Measurements from ENCODE around the gene PAK5. TPM values are rescaled to one million over a fixed set of nuclear protein-coding genes. Genes with fewer than 3 reads are reported as not detected.

Gene PAK5
- not detected for polyA plus RNA-seq (2013)

DNA sequence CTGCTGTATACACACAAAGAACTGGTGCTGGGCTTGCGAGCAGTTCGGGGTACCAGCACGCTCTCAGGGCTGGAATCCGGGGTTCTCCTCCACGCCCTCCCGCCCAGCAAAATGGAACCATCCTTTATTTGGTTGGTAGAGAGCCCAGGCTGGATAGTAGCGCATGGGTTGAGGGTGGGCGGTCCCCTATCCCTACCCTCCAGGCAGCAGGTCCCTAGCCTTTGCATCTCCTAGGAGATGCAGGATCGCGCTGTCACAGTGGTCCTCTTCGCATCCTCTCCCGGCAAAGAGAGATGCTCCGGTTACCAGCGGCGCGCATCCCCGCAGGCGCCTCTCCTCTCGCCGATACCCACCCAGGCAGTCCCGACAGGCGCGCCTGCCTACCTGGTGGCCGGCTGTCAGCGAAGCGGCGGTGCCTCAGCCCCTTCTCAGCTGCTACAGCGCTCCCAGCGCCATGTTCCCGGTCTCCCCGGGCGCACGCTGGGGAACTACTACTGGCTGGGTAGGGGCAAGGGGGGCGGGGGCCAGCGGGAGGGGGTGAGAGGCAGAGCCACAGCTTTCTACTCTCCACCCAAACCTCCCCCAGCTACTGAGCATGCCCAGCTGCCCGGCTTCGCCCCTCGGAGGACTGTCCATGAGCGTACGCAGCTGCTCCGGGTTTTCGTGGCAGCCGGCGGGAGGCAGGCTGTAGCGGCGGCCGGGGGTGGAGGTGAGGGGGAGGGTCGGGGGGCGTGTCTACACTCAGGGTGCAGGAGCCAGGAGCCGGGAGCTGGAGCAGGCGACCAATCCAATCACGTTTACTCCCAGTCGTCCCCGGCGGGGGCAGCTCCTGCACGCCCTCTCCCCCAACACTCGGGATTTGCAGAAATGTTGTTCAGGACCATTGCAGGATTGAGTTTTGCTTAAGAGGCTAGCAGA, at the start of gene PAK5:
Gene PAK5 (minus strand): TSS at position 699 of the 918 bp plus-strand sequence. CDS start 194,748 bp downstream, outside the sequence.
- H3K27me3 ChIP-seq (replicated peaks in 2 of 5; ENCODE audit: control insufficient read depth in 4 of 5, insufficient read depth in 5 of 5, low read length in 4 of 5): peaks cover 19 to 53% (median 26%) of the 10 kb centered on the region in 5 experiments
- ChIA-PET POLR2A (no interaction called here), CTCF (no interaction called here)
- peaks cover 0 to 4% (median 0%) of the 10 kb centered on the region in 5 experiments for H3K9me3 ChIP-seq (ENCODE audit: control extremely low read depth in 1 of 5, control insufficient read depth in 4 of 5, insufficient read depth in 2 of 5, low read depth in 1 of 5, low read length in 4 of 5)
- H3K4me1 ChIP-seq (ENCODE audit: control extremely low read depth in 1 of 4, control insufficient read depth in 4 of 4, insufficient read depth in 4 of 4, low read length in 3 of 4): peaks cover 0 to 9% (median 3%) of the 10 kb centered on the region in 4 experiments
- peak within 1 kb of the TSS in 4 of 7 experiments; percentile 16 to 63 (median 44) for H3K4me3 ChIP-seq (ENCODE audit: control insufficient read depth in 1 of 7, extremely low read depth in 1 of 7, insufficient read depth in 4 of 7, low read depth in 2 of 7, low read length in 6 of 7)
- WGBS (ENCODE audit: insufficient coverage): under 1% methylated on average over 27 of the region's 57 CpGs
- no peak within 1 kb of the TSS for H3K27ac ChIP-seq (ENCODE audit: insufficient read depth in 1 of 2, low read depth in 1 of 2, low read length in 2 of 2, poor library complexity in 1 of 2, severe bottlenecking in 2 of 2)
- H3K36me3 ChIP-seq (ENCODE audit: control insufficient read depth in 4 of 4, insufficient read depth in 4 of 4, low read length in 3 of 4): no peaks in the 10 kb centered on the region
- DNase-seq: peak; percentile 7 to 32 (median 29)

- Histone ChIP-seq H3K4me3 (ENCODE audit: control insufficient read depth in 1 of 7, extremely low read depth in 1 of 7, insufficient read depth in 4 of 7, low read depth in 2 of 7, low read length in 6 of 7) (no peak overlapping the region), H3K36me3 (ENCODE audit: control insufficient read depth in 4 of 4, insufficient read depth in 4 of 4, low read length in 3 of 4) (no peaks in the 10 kb centered on the region), H3K9me3 (ENCODE audit: control extremely low read depth in 1 of 5, control insufficient read depth in 4 of 5, insufficient read depth in 2 of 5, low read depth in 1 of 5, low read length in 4 of 5) (no peaks in the 10 kb centered on the region), H3K27ac (ENCODE audit: insufficient read depth in 1 of 2, low read depth in 1 of 2, low read length in 2 of 2, poor library complexity in 1 of 2, severe bottlenecking in 2 of 2) (no peak overlapping the region), H3K4me1 (ENCODE audit: control extremely low read depth in 1 of 4, control insufficient read depth in 4 of 4, insufficient read depth in 4 of 4, low read length in 3 of 4) (no peaks in the 10 kb centered on the region), H3K27me3 (replicated peaks in 2 of 5; ENCODE audit: control insufficient read depth in 4 of 5, insufficient read depth in 5 of 5, low read length in 4 of 5) (peaks cover 0 to 4% (median 2%) of the 10 kb centered on the region in 5 experiments)
- ChIA-PET CTCF (no interaction called here), POLR2A (no interaction called here)
- no peak for DNase-seq
Observed at GRCh38 chr20:9887706-9888105, 48.8 kb upstream of the PAK5 start.

DNA sequence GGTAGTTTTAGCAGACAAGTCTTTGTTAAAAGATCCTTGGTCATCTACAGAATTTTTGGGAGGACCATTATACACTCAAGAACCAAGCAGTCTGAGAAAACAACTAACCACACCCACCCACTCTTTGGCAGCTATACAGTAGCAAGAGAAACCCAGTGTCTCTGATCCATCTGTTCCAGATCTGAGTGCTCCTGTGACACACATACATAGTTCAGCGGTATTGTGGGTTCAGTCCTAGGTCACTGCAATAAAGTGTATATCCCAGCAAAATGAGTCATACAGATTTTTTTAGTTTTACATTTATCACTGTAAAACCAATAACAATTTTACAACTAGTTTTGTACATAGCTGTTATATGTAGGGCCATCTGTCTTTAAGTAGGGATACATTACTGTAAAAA, 47.4 kb upstream of the PAK5 start:
- CTCF ChIA-PET: no interaction called here
- Histone ChIP-seq H3K9me3 (ENCODE audit: control extremely low read depth in 1 of 5, control insufficient read depth in 4 of 5, insufficient read depth in 2 of 5, low read depth in 1 of 5, low read length in 4 of 5) (no peaks in the 10 kb centered on the region), H3K36me3 (ENCODE audit: control insufficient read depth in 4 of 4, insufficient read depth in 4 of 4, low read length in 3 of 4) (no peaks in the 10 kb centered on the region), H3K27ac (ENCODE audit: insufficient read depth in 1 of 2, low read depth in 1 of 2, low read length in 2 of 2, poor library complexity in 1 of 2, severe bottlenecking in 2 of 2) (no peak overlapping the region), H3K4me1 (ENCODE audit: control extremely low read depth in 1 of 4, control insufficient read depth in 4 of 4, insufficient read depth in 4 of 4, low read length in 3 of 4) (no peaks in the 10 kb centered on the region), H3K4me3 (ENCODE audit: control insufficient read depth in 1 of 7, extremely low read depth in 1 of 7, insufficient read depth in 4 of 7, low read depth in 2 of 7, low read length in 6 of 7) (no peak overlapping the region), H3K27me3 (replicated peaks in 2 of 5; ENCODE audit: control insufficient read depth in 4 of 5, insufficient read depth in 5 of 5, low read length in 4 of 5) (peaks cover 0 to 4% (median 2%) of the 10 kb centered on the region in 5 experiments)
- POLR2A ChIA-PET: no interaction called here
- no peak for DNase-seq
- WGBS (ENCODE audit: insufficient coverage): no CpG with 5 or more reads among the region's 1 CpG

DNA sequence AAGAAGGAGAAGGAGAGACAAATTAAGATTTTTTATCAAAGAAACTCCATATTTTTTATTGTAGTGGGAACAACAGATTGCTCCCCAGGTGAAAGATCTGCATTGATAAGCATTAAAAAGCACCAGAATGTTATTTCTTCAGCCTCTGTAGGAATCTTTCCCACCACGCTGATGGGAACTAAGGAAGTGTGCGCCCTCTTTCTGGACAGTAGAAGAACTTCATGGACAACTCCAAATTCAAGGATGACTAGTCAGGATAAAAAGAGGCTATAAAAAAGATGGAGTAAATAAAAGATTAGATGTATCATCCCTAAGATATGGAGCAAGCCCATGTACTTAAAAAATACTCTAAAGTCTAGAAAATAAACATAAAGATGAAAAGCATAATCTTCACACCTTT, 45.8 kb upstream of the PAK5 start:
- DNase-seq: no peak
- no peaks in the 10 kb centered on the region for H3K4me1 ChIP-seq (ENCODE audit: control extremely low read depth in 1 of 4, control insufficient read depth in 4 of 4, insufficient read depth in 4 of 4, low read length in 3 of 4)
- WGBS (ENCODE audit: insufficient coverage): 100% methylated on average over 1 of the region's 2 CpGs
- H3K36me3 ChIP-seq (ENCODE audit: control insufficient read depth in 4 of 4, insufficient read depth in 4 of 4, low read length in 3 of 4): no peaks in the 10 kb centered on the region
- no peaks in the 10 kb centered on the region for H3K9me3 ChIP-seq (ENCODE audit: control extremely low read depth in 1 of 5, control insufficient read depth in 4 of 5, insufficient read depth in 2 of 5, low read depth in 1 of 5, low read length in 4 of 5)
- ChIA-PET CTCF (interaction anchor here (0.6 kb wide), 1 partner anchor 577 kb away, joined by 4 read pairs; no protein-coding TSS in a partner anchor), POLR2A (no interaction called here)
- H3K27ac ChIP-seq (ENCODE audit: insufficient read depth in 1 of 2, low read depth in 1 of 2, low read length in 2 of 2, poor library complexity in 1 of 2, severe bottlenecking in 2 of 2): no peak overlapping the region
- peaks cover 0 to 4% (median 2%) of the 10 kb centered on the region in 5 experiments for H3K27me3 ChIP-seq (replicated peaks in 2 of 5; ENCODE audit: control insufficient read depth in 4 of 5, insufficient read depth in 5 of 5, low read length in 4 of 5)
- no peak overlapping the region for H3K4me3 ChIP-seq (ENCODE audit: control insufficient read depth in 1 of 7, extremely low read depth in 1 of 7, insufficient read depth in 4 of 7, low read depth in 2 of 7, low read length in 6 of 7)

DNA sequence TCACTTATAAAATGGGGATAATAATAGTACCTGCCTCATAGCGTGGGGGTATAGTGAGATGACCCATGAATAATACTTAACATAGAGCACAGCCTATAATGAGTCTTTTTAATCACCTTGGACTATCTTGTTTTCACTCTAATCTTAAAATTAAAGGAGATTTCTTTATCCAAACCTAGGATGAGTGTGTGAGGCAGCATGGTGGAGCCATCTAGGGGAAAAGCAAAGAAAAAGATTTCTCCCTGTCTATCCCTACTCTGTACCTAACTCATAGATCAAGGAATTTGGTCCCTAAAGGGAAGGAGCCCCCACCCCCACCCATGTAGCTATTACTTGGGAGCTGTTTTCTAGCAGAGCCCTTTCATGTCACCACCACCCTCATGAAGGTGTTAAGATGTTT, 45.2 kb upstream of the PAK5 start:
- ChIA-PET CTCF (interaction anchor here (0.6 to 0.7 kb wide), 2 partner anchors 14 to 577 kb away, joined by 3 to 4 read pairs; no protein-coding TSS in a partner anchor), POLR2A (no interaction called here)
- DNase-seq: no peak
- no peaks in the 10 kb centered on the region for H3K4me1 ChIP-seq (ENCODE audit: control extremely low read depth in 1 of 4, control insufficient read depth in 4 of 4, insufficient read depth in 4 of 4, low read length in 3 of 4)
- H3K27ac ChIP-seq (ENCODE audit: insufficient read depth in 1 of 2, low read depth in 1 of 2, low read length in 2 of 2, poor library complexity in 1 of 2, severe bottlenecking in 2 of 2): no peak overlapping the region
- no CpG with 5 or more reads among the region's 1 CpG for WGBS (ENCODE audit: insufficient coverage)
- peaks cover 0 to 4% (median 2%) of the 10 kb centered on the region in 5 experiments for H3K27me3 ChIP-seq (replicated peaks in 2 of 5; ENCODE audit: control insufficient read depth in 4 of 5, insufficient read depth in 5 of 5, low read length in 4 of 5)
- H3K4me3 ChIP-seq (ENCODE audit: control insufficient read depth in 1 of 7, extremely low read depth in 1 of 7, insufficient read depth in 4 of 7, low read depth in 2 of 7, low read length in 6 of 7): no peak overlapping the region
- no peaks in the 10 kb centered on the region for H3K9me3 ChIP-seq (ENCODE audit: control extremely low read depth in 1 of 5, control insufficient read depth in 4 of 5, insufficient read depth in 2 of 5, low read depth in 1 of 5, low read length in 4 of 5)
- no peaks in the 10 kb centered on the region for H3K36me3 ChIP-seq (ENCODE audit: control insufficient read depth in 4 of 4, insufficient read depth in 4 of 4, low read length in 3 of 4)

GRCh38 chr20:9877932-9878495, 39.1 kb upstream of the PAK5 start:
- H3K9me3 ChIP-seq (ENCODE audit: control extremely low read depth in 1 of 5, control insufficient read depth in 4 of 5, insufficient read depth in 2 of 5, low read depth in 1 of 5, low read length in 4 of 5): no peaks in the 10 kb centered on the region
- H3K27ac ChIP-seq (ENCODE audit: insufficient read depth in 1 of 2, low read depth in 1 of 2, low read length in 2 of 2, poor library complexity in 1 of 2, severe bottlenecking in 2 of 2): no peak overlapping the region
- no peak for DNase-seq
- ChIA-PET CTCF (no interaction called here), POLR2A (no interaction called here)
- WGBS (ENCODE audit: insufficient coverage): 60% methylated on average over 1 of the region's 3 CpGs
- no peak overlapping the region for H3K4me3 ChIP-seq (ENCODE audit: control insufficient read depth in 1 of 7, extremely low read depth in 1 of 7, insufficient read depth in 4 of 7, low read depth in 2 of 7, low read length in 6 of 7)
- H3K36me3 ChIP-seq (ENCODE audit: control insufficient read depth in 4 of 4, insufficient read depth in 4 of 4, low read length in 3 of 4): no peaks in the 10 kb centered on the region
- H3K27me3 ChIP-seq (replicated peaks in 2 of 5; ENCODE audit: control insufficient read depth in 4 of 5, insufficient read depth in 5 of 5, low read length in 4 of 5): peaks cover 0 to 1% (median 0%) of the 10 kb centered on the region in 5 experiments
- H3K4me1 ChIP-seq (ENCODE audit: control extremely low read depth in 1 of 4, control insufficient read depth in 4 of 4, insufficient read depth in 4 of 4, low read length in 3 of 4): no peaks in the 10 kb centered on the region

Measured in common myeloid progenitor, CD34-positive (primary cell).